GM18520 (cell line): Measurements from ENCODE around the gene MAIP1.
A peak's percentile ranks its signal among the peaks of the same experiment; 100 is the strongest.

ENCODE experiments used
- ATAC-seq: cut with Tn5 transposase; IDR thresholded peaks from one replicate; pipeline ENCODE4 v1.9.1; 2021; ENCODE audit not compliant: unreplicated experiment

MAIP1 gene

DNA sequence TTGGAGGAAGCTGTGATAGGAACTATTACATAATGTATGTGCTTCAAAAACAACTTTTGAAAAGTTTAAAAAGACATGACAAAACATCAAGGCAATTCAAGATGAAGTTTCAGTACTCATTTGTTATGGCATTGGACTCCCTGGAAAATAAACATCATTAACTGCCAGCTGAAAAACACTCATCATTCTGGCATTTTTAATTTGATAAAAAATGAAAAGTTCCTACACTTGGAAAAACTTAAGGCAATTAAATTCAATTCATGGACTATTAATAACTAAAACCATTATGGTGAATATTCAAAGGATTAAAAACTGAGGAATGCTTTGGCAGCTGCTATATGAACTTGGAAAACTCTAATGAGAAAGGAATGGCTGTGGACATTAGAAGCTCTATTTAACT, 8.5 kb upstream of the MAIP1 start:
- no peak for ATAC-seq

DNA sequence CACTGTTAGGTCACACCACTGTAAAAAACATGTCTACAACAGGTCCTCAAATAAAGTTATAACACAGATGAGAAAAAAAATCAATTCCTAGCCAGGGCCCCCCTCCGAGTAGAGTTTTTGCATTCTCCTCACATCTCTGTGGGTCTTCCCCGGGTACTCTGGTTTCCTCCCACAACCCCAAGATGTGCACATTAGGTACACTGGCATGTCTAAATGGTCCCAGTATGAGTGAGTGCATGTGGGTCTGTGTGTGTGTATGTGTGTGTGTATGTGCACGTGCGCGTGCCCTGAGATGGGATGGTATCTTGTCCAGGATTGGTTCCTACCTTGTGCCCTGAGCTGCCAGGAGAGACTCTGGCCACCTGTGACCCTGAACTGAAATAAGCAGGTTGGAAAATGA, 5.0 kb upstream of the MAIP1 start:
- ATAC-seq: no peak

DNA sequence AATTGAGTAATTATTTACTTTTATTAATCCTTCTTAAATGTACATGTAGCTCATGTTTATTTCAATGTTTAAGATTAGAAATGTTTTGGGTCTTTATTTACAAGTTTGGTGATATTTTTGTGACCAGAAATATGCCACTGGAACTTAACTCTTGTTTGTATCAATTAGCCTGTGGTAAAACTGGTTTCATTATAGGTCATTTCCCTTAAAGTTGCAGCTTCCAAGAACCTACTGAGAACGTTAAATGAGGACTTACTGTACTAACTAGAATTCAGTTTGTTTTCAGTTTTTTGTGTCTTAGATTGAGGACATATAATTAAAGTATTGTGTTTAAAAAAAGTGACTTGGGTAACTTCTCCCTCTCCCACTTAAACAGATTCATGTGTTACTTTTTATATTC, 4.4 kb upstream of the MAIP1 start:
- no peak for ATAC-seq

GRCh38 chr2:199955007-199955338, 409 bp upstream of the MAIP1 start:
- peak; percentile 25 for ATAC-seq

- ATAC-seq: no peak
Observed at GRCh38 chr2:199956062-199956380, 639 bp downstream of the MAIP1 start.

GRCh38 chr2:199958014-199958413, 2.6 kb downstream of the MAIP1 start:
- no peak for ATAC-seq

- ATAC-seq: peak; percentile 72
Observed at GRCh38 chr2:199962203-199962602, 6.8 kb downstream of the MAIP1 start.

DNA sequence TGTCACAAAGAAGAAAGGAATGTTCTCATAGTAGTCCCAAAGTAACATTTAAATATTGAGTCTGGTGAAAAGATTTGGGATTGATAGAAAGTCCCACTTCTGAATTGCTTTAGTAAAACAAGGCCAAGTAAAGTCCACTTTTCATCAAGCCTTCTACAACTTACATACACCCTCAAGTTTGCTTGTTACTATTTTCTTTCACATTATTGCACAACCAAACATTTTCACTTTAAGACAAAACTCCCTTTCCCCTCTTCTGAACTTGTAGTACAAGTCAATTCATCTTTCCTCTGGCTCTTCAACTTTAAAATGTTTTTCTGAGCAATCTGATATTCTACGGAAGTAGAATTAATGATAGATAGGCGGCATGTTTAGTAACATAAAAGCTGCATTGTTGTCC, 11.0 kb downstream of the MAIP1 start:
- no peak for ATAC-seq

DNA sequence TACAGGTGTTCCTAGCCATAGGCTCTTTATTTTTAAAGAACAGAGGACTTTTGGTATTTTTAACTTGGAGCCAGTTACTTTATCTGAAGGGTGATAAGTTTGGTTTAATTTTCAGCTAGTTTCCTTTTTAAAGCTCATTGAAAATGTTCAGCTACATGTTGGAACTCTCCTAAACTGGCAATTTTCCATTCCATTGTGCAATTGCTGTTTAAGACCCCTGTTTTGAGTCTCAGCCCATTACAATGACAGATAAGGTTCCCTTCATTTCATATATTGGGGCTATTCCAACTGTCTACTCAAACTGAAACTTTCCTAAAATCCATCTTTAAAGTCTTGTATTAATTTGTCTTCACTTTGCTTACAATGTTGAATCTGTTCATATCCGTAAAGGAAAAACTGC, 11.6 kb downstream of the MAIP1 start:
- no peak for ATAC-seq

GRCh38 chr2:199968126-199968525, 12.7 kb downstream of the MAIP1 start:
- no peak for ATAC-seq

DNA sequence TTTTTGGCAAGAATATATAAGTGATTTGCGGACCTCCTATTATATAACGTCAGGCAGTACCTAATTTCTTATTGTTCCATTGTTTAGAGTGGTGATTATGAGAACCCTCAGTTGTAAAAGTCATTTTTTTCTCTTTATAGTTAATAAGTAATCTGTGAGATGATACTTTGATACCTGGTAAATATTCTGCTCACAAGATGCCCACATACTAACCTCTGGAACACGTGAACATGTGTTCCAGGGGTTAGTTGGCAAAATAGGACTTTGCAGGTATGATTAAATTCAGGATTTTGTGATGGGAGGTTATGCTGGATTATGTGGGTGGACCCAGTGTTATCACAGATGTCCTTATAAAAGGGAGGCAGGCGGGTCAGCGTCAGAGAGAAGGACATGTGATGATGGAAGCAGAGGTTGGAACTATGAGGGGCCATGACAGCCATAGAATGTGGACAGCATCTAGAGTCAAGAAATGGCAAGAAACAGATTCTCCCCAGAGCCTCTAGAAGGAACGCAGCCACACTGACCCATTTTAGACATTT, 16.8 kb downstream of the MAIP1 start:
- no peak for ATAC-seq

GRCh38 chr2:199973703-199974102, 18.3 kb downstream of the MAIP1 start:
- no peak for ATAC-seq

- ATAC-seq: no peak
Observed at GRCh38 chr2:199975273-199975895, 20.0 kb downstream of the MAIP1 start.

GRCh38 chr2:199977984-199978415, 22.6 kb downstream of the MAIP1 start:
- ATAC-seq: peak; percentile 85

DNA sequence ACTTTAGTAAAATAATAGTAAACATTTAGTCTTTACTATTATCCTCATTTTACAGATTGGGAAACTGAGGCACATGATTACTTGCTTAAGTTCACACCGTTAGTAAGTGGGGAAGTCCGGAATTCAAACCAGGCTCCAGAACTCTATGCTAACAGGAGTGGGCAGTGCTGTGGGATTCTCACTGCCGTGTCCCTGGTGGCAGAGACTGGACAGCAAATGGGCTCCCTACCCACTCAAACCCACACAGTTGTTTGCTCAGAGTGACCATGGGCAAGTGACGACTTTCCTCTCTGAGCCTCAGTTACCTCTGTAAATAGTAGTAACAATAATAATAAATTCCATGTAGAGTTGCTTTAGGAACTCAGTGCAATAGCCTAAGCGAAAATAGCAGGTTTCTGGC, 24.0 kb downstream of the MAIP1 start:
- no peak for ATAC-seq

DNA sequence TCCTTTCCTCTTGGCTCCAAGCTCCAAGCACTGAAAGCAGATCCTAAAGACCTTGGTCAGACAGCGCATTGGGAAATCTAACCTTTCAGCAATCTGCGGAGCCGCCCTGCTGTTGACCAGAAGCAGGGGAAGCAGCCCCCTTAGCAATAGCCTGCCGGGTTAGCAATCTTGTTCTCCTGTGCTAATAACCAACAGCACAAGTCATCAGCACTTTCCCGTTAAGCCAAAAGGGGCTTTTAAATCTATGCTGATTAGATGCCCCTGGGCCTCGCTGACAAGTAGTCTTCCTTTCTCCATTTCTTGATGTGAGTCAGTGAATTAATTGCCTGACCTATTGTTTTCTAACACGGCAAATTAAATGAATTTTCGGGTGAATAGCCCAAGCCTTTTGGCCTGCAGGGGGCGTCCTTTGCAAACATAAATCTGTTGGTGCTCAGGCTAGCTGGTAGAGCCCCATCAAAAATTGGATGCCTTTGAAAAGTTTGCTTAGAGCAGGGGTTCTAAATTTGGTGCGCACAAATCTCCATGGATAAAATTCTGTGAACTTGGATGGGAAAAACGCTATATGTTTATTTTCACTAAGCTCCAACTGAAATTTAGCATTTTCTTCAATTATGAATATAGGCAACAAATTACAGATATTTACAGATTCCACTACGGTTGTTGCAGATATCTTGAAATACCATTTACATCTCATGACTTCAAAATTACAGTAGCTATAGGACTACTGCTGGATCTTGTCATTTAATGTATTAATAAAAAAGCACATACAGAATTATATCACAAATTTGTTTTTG, 24.6 kb downstream of the MAIP1 start:
- no peak for ATAC-seq

GRCh38 chr2:199982126-199982843, 26.9 kb downstream of the MAIP1 start:
- ATAC-seq: no peak

DNA sequence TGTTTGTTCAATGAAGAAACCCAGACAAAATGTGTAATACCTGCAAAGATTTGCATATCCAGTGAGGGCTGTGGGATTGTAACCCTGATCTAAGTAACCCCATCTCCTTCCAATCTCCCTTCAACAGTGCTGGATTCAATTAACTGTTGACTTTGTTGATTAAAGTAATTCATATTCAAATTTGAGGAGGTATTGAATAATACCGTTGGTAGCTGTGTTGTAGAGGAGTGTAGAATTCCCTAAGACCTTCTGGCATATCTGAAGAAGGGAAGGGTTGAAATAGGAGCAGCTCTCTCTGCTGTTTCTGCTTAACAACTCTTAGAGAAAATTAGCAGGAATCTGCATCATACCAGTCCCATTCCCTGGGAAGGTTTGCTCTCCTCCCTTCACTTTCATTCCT, 28.2 kb downstream of the MAIP1 start:
- no peak for ATAC-seq

DNA sequence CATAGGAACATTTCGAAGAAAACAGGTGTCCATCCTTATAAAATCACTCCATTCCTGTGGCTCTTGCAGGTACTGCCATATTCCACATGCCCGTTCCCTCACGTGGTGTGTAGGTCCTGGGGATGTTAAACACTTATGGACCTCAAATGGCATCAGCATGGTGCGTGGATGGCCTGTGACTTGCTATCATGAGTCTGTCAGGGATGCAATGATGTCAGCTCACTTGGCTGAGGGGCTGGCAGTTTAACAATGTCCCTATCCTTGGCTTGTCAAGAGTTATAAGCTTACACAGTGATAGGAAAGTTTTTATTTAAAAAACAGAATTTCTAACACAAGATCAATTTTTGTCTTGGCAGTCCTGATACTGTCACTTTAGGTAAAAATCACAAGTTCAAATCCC, 28.8 kb downstream of the MAIP1 start:
- no peak for ATAC-seq

- ATAC-seq: no peak
Observed at GRCh38 chr2:199984755-199985154, 29.4 kb downstream of the MAIP1 start.

GRCh38 chr2:199985625-199986207, 30.3 kb downstream of the MAIP1 start:
- no peak for ATAC-seq

DNA sequence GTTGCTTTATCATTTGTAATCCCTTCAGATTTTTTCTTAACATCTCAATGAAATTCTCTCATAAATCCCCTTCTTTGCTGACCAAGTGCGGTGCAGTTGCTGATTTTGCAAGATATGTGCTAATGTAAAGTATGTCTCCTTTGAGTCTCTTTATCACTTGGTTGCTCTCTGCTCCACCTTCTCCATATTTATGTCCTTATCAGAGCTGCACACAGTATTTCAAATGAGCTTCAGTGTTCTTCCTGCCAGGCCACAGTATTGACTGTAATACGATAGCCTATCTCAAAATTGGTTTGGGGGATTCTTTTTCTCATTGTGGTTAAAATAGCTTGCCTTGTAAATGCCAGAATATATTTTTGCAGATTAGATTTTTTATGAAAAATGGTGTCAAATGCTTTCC, 32.2 kb downstream of the MAIP1 start:
- no peak for ATAC-seq
